Natural killer cell (primary cell): Measurements from ENCODE around the gene UBE2D2. TPM values are rescaled to one million over a fixed set of nuclear protein-coding genes. Genes with fewer than 3 reads are reported as not detected.
A peak's percentile ranks its signal among the peaks of the same experiment; 100 is the strongest.

ENCODE experiments used
- ATAC-seq, 3 donors: fragments of 150-1000 bp in 2 of 3; fragments of 200-7000 bp in 1 of 3; cut with Tn5 transposase; 1 replicate in 1 of 3; 2 replicates in 2 of 3; pipeline ENCODE4 v1.10.0; 2021; ENCODE audit warnings: mild to moderate bottlenecking in 2 of 3, moderate library complexity in 2 of 3
- DNase-seq, 2 donors: peaks; one replicate each; pipeline versions ENCODE4 v3.0.0 to v3.0.0-alpha.2; 2013 to 2021; ENCODE audit warnings: mixed read lengths in 1 of 2
- H3K27ac ChIP-seq: one replicate; pipeline ENCODE4 v1.5.1; 2013; ENCODE audit warnings: mild to moderate bottlenecking, low read length
- H3K27me3 ChIP-seq: one replicate; pipeline ENCODE4 v1.6.1; 2013; ENCODE audit warnings: low read length; ENCODE audit not compliant: control insufficient read depth, insufficient read depth
- H3K36me3 ChIP-seq: one replicate; pipeline ENCODE4 v1.6.1; 2013; ENCODE audit warnings: low read length; ENCODE audit not compliant: control insufficient read depth, insufficient read depth
- H3K4me1 ChIP-seq: one replicate; pipeline ENCODE4 v1.6.1; 2013; ENCODE audit warnings: low read length; ENCODE audit not compliant: control insufficient read depth, insufficient read depth
- H3K4me3 ChIP-seq: one replicate; pipeline ENCODE4 v1.5.1; 2013; ENCODE audit warnings: low read length
- H3K9me3 ChIP-seq: one replicate; pipeline ENCODE4 v1.6.1; 2013; ENCODE audit warnings: low read length; ENCODE audit not compliant: control insufficient read depth, insufficient read depth
- H3K27ac Mint-ChIP-seq, 2 donors: one replicate each; pipeline ENCODE4 v1.8.0; 2022; ENCODE audit warnings: mild to moderate bottlenecking in 2 of 2, mixed read lengths in 2 of 2, moderate library complexity in 1 of 2
- H3K27me3 Mint-ChIP-seq, 2 donors: one replicate each; pipeline ENCODE4 v1.8.0; 2022; ENCODE audit warnings: low read depth in 2 of 2, mixed read lengths in 2 of 2
- H3K36me3 Mint-ChIP-seq: one replicate; pipeline ENCODE4 v1.8.0; 2022; ENCODE audit warnings: mixed read lengths
- H3K4me1 Mint-ChIP-seq, 2 donors: one replicate each; pipeline ENCODE4 v1.8.0; 2022; ENCODE audit warnings: mixed read lengths in 2 of 2
- H3K4me3 Mint-ChIP-seq: one replicate; pipeline ENCODE4 v1.8.0; 2022; ENCODE audit warnings: mild to moderate bottlenecking, moderate library complexity, mixed read lengths
- H3K9me3 Mint-ChIP-seq, 2 donors: one replicate each; pipeline ENCODE4 v1.8.0; 2022; ENCODE audit warnings: mixed read lengths in 2 of 2
- WGBS: methylation state at CpG from one replicate; pipeline ENCODE4 v1.1.7; 2013; ENCODE audit warnings: missing lambda C conversion rate; ENCODE audit not compliant: insufficient coverage; 5-methylcytosine and 5-hydroxymethylcytosine counted together
- intact Hi-C: fragments of 100-400 bp; cut with micrococcal nuclease; formaldehyde crosslinking; loops from one replicate; pipeline ENCODE4 v1.14.2; 2022
- total RNA-seq, 4 donors: library from RNA; stranded (reverse); fragments of 120-200 nt in 1 of 4; gene quantifications; one replicate each; pipeline versions ENCODE4 v1.2.3 to v1.2.4, GENCODE V29; 2013 to 2022
- TF ChIP-seq, protein P1 (sequence below): fragments of 200-600 bp; IDR thresholded peaks from one replicate; pipeline ENCODE4 v1.8.0; 2022; ENCODE audit warnings: antibody characterized with exemption

Gene UBE2D2
- total RNA-seq, 3 donors from 2014 or later (not counting 1 experiment from before 2014, with no cell fraction given) = 127 to 139 (median 131) TPM

DNA sequence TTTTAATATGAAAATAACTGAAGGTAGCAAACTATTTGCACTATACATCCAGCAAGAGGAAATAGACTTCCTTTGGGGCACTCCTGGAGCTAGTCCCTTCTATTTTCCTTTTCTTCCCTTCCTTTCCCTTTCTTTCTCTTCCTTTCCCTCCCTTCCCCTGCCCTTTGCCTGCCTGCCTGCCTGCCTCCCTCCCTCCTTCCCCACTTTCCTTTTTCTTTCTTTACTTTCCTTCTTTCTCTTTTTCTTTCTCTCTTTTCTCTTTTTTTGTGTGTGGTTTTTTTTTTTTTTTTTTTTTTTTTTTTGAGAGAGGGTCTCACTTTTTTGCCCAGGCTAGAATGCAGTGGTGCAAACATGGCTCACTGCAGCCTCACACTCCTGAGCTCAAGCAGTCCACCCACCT is 69.7 kb downstream of the UBE2D2 start:
- intact Hi-C loops = loop anchor here (10.0 kb wide), 1 partner anchor 214 kb away; no protein-coding TSS in a partner anchor
- Histone ChIP-seq H3K4me1 (peaks cover 24% of the 10 kb centered on the region), H3K36me3 (peaks cover 44% of the 10 kb centered on the region), H3K27me3 (no peaks in the 10 kb centered on the region), H3K27ac (no peak overlapping the region), H3K9me3 (no peaks in the 10 kb centered on the region), H3K4me3 (no peak overlapping the region)
- DNase-seq = no peak
- Mint-ChIP-seq H3K27ac (peak overlapping the region in 1 of 2 donors; percentile 9), H3K27me3 (no peaks in the 10 kb centered on the region), H3K4me3 (no peak overlapping the region), H3K9me3 (no peaks in the 10 kb centered on the region), H3K36me3 (peaks cover 12% of the 10 kb centered on the region), H3K4me1 (peaks cover 23% of the 10 kb centered on the region in 2 donors)
- TF ChIP-seq, protein P1, sequence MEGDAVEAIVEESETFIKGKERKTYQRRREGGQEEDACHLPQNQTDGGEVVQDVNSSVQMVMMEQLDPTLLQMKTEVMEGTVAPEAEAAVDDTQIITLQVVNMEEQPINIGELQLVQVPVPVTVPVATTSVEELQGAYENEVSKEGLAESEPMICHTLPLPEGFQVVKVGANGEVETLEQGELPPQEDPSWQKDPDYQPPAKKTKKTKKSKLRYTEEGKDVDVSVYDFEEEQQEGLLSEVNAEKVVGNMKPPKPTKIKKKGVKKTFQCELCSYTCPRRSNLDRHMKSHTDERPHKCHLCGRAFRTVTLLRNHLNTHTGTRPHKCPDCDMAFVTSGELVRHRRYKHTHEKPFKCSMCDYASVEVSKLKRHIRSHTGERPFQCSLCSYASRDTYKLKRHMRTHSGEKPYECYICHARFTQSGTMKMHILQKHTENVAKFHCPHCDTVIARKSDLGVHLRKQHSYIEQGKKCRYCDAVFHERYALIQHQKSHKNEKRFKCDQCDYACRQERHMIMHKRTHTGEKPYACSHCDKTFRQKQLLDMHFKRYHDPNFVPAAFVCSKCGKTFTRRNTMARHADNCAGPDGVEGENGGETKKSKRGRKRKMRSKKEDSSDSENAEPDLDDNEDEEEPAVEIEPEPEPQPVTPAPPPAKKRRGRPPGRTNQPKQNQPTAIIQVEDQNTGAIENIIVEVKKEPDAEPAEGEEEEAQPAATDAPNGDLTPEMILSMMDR = no peak
- ATAC-seq = no peak

DNA sequence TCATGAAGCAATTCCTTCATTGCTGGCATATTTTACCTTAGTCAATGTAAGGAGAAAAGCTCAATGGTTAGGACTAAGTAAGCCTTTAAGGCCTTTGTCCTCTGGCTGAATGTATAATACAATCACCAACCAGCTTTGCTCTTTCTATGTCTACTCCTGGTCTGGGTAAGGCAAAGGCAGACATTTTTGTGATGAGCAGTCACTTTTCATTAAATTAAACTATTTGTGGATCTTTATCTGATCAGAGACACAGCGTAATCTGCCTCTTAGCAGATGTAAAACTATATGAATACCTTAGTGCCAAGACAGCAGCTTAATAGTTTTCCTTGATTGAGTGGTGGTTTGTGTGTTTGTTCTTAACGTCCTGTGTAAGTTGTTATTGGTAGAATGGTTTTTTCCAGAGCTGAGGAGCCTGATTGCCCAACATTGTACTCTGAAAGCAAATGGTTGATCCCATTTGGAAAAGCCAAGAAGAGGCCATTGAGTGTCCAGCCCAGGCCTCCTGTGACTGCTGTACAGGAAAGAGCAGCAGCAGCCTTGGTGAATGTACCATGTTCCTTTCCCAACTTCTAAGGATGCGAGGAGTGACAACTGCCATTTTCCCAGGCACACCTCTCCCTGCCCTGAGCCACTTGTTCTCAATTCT is 70.5 kb downstream of the UBE2D2 start:
- H3K4me3 ChIP-seq = no peak overlapping the region
- intact Hi-C loops = loop anchor here (10.0 kb wide), 1 partner anchor 213 kb away; no protein-coding TSS in a partner anchor
- Mint-ChIP-seq H3K4me1 (peaks cover 30 to 31% of the 10 kb centered on the region in 2 donors), H3K27me3 (no peaks in the 10 kb centered on the region), H3K4me3 (no peak overlapping the region), H3K36me3 (peaks cover 11% of the 10 kb centered on the region), H3K9me3 (no peaks in the 10 kb centered on the region), H3K27ac (no peak overlapping the region)
- no peak overlapping the region for H3K27ac ChIP-seq
- peaks cover 36% of the 10 kb centered on the region for H3K36me3 ChIP-seq
- WGBS = 85% methylated on average over 3 of the region's 3 CpGs
- TF ChIP-seq, protein P1 = no peak
- ATAC-seq = no peak
- H3K9me3 ChIP-seq = no peaks in the 10 kb centered on the region
- H3K27me3 ChIP-seq = no peaks in the 10 kb centered on the region
- H3K4me1 ChIP-seq = peaks cover 32% of the 10 kb centered on the region
- no peak for DNase-seq

DNA sequence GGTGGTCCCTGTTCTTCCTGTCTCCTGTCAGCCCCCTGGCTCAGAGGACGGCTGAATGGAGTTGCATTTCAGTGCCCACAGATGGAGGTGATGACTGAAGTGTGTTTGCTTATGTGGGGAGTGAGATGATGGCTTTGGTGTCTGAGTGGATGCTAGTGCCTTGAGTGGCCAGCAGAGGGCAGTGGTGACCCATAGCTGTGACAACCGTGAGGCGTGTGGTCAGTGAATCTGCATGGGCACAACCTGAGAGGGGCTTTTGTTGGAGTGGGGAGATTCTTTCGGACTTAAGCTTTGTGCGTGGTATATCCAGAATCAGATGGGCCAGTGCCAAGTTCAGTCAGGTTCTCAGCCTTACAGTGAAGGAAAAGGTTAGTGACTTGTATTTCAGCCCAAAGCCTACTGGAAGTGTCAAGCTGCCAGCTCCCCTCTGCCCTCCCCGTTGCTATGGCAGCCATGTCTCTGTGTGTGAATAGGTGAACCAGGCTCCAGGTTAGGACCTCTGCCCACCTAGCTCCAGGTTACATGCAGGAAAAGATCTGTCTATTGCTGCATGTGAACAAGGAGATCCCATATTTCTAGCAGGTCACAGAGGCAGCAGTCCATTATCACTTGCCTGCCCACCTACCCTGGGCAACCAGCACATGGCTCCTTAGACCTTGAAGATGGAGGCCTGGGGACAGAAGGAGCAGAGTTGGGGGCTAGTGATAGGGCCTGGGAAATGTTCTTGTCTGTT is 72.3 kb downstream of the UBE2D2 start:
- Mint-ChIP-seq H3K27me3 (no peaks in the 10 kb centered on the region), H3K9me3 (no peaks in the 10 kb centered on the region), H3K36me3 (no peaks in the 10 kb centered on the region), H3K4me1 (peaks cover 33 to 45% of the 10 kb centered on the region in 2 donors), H3K4me3 (no peak overlapping the region), H3K27ac (peak overlapping the region; percentile 1 to 98)
- ATAC-seq (peak; percentile 17 to 55 (median 30)), DNase-seq (peak; percentile 72 to 89)
- Histone ChIP-seq H3K36me3 (peaks cover 18% of the 10 kb centered on the region), H3K4me1 (peaks cover 48% of the 10 kb centered on the region), H3K27ac (no peak overlapping the region), H3K4me3 (no peak overlapping the region), H3K9me3 (no peaks in the 10 kb centered on the region), H3K27me3 (no peaks in the 10 kb centered on the region)
- intact Hi-C loops = loop anchor here (1.0 to 10.0 kb wide), 4 partner anchors 57 to 211 kb away; no protein-coding TSS in a partner anchor
- TF ChIP-seq, protein P1 = peak; percentile 93
- 11% methylated on average over 6 of the region's 6 CpGs for WGBS
